CD4-positive, alpha-beta T cell treated with Interleukin-1 beta for 1 hour (primary cell): ENCODE measurements around the gene LYPLAL1.
"Not testable (repeated sequence)": the region's sequence is repeated elsewhere in the genome, so short reads cannot be mapped to it uniquely, and the experiment has no call there.

Experiments
- DNase-seq, 2 donors: peaks; one replicate each; pipeline ENCODE4 v3.0.0-alpha.2; 2020 to 2022

The LYPLAL1 gene

GRCh38 chr1:219223496-219223895 is 49.8 kb downstream of the LYPLAL1 start:
- no peak for DNase-seq

- no peak for DNase-seq
Measured at GRCh38 chr1:219226196-219226595, 52.5 kb downstream of the LYPLAL1 start.

DNA sequence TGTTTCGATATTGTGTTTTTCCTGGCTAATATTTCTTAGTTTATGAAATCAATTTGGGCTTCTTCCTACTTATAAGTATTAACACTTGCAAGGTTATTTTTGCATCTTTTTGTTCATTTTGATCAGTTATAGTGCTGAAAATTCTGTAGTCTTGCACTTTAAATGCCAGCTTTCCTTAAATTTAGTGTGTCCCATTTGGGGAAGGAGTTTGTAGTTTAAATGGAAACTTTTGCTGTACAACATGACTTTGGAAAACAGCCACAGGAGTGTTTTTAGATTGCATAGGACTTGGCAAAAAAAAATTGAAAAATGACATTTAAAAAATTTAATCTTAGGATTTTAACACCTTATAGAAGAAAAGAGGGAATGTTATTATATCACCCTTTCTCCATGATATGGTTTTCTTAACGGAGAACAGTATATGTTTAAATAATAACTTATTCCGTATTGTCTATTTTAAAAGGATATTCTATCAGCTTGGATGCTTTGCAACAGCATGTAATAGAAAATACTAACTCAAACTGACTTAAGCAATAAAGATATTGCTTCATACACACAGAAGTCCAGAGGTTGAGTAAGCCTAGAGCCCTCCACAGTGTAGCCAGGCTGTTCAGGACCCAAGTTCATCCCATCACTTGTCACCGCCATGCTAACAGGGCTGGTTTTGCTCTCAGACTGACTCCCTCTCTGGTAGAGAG is 53.8 kb downstream of the LYPLAL1 start:
- no peak for DNase-seq

- no peak for DNase-seq
Measured at GRCh38 chr1:219228058-219228419, 54.4 kb downstream of the LYPLAL1 start.

DNA sequence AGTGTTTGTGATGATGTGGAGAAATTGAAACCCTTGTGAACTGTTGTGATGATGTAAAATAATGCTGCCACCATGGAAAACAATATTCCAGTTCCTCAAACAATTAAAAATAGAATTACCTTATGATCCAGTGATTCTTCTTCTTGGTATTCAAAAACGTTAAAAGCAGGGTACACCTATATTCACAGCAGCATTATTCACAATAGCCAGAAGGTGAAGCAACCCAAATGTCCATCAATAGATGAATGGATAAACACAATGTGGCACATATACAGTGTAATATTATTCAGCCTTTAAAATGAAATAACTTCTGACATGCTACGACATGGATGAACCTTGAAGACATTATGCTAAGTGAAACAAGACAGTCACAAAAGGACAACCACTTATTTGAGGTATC is 59.2 kb downstream of the LYPLAL1 start:
- no peak for DNase-seq

GRCh38 chr1:219235903-219236481 is 62.3 kb downstream of the LYPLAL1 start:
- DNase-seq, result no peak

DNA sequence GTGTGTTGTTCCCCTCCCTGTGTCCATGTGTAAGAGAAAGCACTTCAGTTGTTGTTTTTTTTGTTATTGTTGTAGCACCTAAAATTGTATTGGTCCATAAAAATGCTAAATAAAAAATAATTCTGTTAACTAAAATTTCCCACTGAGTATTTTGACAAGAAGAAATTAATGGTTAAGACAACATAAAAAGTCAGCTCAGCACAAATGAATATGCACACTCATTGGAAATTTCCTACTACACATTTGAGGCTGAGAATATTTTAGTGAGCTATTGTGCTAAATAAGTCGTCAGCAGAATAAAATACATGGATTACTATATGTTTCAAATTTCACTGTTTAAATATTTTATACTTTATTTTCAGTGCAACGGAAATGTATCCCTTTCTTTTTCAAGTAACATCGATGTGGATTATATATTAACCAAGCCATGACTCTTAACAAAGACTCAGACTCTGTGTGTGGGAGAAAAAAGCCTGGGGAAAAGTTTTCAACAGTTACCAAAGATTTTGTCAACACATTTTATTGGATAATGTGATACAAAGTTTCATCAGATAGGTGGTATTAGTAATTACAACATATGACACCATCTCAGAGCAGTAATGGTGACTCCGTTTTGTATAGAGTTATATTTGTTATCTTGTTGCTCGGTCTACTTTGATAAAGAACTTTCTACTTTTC is 63.4 kb downstream of the LYPLAL1 start:
- no peak for DNase-seq

GRCh38 chr1:219239518-219239917 is 65.8 kb downstream of the LYPLAL1 start:
- no peak for DNase-seq

DNA sequence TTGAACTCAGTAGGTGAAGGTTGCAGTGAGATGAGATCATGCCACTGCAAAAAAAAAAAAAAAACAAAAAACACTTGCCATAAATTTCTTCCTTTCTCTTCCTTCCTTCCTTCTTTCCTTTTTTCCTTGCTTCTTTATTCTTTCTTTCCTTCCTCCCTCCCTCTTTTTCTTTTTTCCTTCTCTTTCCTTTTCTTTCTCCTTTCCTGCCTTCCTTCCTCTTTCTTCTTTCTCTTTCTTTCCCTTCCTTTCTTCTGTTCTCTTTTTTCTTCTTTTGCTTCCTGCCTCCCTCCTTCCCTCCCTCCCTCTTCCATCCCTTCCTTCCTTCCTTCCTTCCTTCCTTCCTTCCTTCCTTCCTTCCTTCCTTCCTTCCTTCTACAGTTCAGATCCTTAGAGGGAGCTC is 71.2 kb downstream of the LYPLAL1 start:
- DNase-seq, result no peak

GRCh38 chr1:219247441-219247840 is 73.8 kb downstream of the LYPLAL1 start:
- DNase-seq, result no peak

- not testable (repeated sequence) for DNase-seq
Measured at GRCh38 chr1:219250468-219250867, 76.8 kb downstream of the LYPLAL1 start.

DNA sequence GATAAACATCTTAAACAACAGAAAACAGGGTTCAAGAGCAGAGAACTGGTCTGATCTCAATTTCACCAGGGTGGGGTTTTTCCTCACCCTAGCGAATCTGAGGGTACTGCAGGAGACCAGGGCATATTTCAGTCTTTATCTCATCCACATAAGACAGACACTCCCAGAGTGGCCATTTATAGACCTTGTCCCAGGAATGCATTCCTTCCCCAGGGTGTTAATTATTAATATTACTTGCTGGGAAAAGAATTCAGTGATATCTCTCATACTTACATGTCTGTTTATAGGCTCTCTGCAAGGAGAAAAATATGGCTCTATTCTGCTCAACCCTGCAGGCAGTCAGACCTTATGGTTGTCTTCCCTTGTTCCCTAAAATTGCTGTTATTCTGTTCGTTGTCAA is 84.1 kb downstream of the LYPLAL1 start:
- no peak for DNase-seq

- no peak for DNase-seq
Measured at GRCh38 chr1:219261454-219261853, 87.8 kb downstream of the LYPLAL1 start.
